Cerebellar cortex (tissue), 1 donor: ENCODE data around the gene ATXN7L2.

Source experiments
- DNase-seq: peaks from one replicate; pipeline ENCODE4 v3.0.0-alpha.2; 2015; ENCODE audit warnings: low spot score

ATXN7L2 gene

GRCh38 chr1:109499081-109499480 lies 15.4 kb downstream of the ATXN7L2 start:
- no peak for DNase-seq

DNA sequence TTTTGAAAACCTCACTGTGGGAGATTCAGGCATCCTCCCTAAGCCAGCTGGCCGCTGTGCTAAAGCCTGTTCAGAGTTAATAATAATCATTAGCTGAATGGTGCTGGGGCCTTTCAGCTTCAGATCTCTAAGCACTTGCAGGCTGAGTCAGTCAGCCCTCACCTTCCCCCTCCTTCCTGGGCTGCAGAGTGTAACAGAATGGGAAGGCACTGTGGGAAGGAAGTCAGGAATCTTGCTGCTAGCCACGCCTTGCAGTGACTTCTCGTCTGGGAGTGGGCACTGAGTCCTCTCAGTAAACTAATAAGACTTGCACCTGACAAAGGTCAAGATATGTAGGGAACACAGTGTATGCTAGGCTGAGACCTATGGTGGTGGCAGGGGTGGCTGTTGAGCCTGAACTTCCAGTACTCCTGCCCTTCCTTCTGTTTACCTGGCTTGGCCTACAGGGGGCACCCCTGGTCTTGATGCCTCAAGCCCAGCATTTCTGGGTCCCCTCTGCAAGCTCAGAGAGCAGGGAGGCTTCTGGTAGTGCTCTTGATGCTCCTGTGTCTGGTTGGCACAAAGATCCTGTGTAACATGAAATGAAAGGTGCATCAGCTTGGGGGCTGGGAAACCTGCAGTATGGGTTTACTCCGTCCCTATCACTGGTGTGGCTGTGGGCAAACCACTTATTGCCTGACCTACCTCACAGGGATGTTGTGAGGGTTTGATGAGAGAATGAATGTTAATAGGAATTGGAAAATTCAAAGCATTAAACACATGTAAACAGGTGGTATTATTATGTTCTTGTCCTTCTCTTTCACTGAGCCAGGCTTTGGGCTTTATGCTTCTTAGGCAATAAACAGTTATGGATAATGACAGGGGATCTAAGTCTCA lies 16.2 kb downstream of the ATXN7L2 start:
- DNase-seq: peak; percentile 60

DNA sequence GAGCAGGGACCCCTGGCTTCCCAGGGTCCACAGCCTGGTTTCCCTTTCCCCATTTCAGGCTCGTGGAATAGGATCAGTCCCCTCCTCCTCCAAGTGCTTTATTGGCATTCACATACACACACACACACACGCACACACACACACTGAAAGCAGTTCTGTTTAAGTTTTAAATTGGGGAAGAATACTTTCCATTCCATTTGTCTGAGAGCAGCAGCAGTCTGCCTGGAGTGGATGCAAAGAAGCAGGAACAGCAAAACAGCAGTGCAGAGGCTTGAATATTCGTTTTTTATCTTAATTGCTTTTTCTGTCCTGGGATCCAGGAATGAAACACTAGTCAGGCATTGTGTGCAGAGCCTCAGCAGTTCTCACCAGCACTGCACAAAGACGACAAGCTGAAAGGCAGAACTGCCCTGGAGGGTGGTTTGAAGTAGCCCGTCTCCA lies 17.3 kb downstream of the ATXN7L2 start:
- DNase-seq: no peak

GRCh38 chr1:109501644-109502363 lies 18.1 kb downstream of the ATXN7L2 start:
- no peak for DNase-seq

DNA sequence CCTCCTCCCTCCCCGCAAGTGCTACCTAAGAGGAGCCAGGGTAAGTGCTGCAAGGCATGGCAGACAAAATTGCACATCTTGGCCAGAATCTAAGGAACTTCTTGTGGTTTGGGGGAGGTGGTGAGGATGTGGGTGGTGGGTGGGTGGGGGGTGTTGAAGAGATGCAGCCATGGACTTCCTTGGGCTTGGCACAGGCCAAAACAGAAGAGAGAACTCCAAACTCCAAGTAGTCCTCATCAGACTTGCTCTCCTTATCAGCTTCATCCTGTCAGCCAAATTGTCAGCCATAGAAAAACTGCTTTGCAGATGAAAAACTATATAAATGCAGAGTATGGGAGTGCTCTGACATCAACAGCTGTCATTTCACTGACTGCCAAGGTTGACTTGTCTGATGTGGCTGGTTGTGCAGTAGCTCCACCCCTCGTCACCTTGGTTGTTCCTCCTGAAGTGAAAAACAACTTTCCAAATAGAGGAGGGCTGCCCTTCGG lies 18.7 kb downstream of the ATXN7L2 start:
- no peak for DNase-seq

GRCh38 chr1:109503935-109504334 lies 20.2 kb downstream of the ATXN7L2 start:
- DNase-seq: no peak

DNA sequence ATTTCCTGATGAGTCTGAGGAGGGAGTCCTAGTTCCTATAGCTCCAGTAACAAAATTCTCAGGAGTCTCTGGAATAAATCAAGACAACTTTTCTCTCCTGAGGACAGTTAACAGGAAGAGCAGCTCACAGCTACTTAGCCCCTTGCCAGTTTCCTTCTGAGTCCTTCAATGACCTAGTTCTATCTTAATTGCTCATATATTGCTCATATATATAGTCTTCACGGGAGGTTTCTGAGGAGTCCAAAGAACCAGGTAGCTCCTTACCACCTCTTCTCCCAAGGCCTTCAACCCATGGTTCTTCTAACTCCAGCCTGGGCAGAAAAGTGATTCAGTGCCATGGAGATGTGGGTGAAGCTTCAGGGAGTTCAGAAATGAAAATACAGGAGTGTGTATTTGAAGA lies 21.3 kb downstream of the ATXN7L2 start:
- no peak for DNase-seq

DNA sequence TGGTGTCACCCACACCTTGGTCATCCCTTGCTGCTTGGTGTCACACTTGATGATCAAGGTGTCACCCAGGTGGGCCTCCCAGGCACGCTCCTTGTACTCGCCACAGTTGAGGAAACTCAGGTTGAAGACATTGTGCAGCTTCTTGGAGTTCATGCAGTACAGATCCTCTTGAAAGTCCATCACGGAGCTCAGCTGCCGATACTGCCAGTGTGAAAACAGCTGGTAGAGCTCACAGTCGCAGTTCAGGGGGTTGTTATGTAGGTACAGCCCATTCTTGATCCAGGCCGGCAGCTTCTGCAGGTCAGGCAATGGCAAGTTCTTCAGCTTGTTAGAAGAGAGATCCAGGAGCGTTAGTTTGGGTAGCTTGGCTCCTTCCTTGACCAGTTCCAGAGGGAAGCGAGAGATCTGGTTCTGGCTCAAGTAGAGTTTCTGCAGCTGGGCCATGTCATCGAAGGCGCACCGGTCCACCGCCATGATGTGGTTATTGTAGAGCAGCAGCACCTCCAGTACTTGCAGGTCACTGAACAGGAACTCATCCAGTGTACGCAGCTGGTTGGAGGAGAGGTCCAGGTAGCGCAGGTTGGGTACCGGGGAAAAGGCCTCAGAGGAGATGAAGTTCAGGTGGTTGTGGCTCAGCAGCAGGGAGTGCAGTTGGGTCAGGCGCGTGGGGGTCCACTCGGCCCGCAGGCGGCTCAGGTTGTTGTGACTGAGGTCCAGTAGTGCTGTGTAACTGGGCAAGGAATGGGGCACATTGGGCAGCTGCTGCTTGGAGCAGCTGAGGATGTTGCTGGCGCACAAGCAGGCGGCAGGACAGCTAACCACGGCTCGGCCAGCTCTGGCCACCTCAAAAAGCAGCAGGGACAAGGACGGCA lies 24.5 kb downstream of the ATXN7L2 start:
- no peak for DNase-seq

DNA sequence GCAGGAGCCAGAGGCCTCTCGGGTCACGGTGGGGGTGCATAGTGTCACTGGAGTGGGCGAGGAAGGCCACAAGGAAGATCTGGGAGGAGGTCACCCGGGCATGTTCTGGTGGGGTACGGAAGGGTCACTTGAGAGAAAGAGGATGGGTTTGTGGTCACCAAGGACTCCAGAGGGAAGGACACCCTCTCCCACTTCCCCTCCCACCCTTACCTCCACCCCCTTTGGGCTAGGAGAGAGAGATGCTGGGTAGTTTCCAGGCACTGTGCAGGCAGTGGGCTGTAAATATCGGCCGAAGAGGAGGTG lies 25.1 kb downstream of the ATXN7L2 start:
- no peak for DNase-seq

- no peak for DNase-seq
Measured at GRCh38 chr1:109509176-109510134, 25.8 kb downstream of the ATXN7L2 start, which contains the start of gene AMIGO1. TSS of gene AMIGO1 (minus strand) at chr1:109509727. CDS start at chr1:109508912, 815 bp downstream.

DNA sequence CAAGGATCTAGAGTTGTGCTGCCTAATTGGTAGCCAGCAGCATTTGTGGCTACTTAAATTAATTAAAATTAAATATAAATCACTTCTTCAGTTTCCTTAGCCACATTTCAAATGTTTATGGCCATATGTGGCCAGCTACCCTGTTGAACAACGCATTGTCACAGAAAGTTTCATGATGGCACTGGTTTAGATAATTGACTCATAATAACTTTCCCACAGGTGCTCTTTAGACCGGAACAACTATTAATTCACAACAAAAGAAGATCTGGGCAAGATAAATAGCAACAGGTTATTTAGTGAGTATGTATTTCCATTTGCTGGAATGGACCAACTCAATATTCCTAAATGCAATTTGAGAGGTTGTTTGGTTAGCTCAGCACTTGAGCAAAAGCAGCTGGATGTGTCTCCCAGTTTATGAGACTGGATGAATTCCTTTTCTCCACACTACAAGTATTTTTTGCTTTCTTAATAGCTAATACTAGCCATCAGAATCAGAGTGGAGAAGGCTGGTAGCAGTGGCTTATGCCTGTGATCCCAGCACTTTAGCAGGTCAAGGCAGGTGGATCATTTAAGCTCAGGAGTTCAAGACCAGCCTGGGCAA lies 29.5 kb downstream of the ATXN7L2 start:
- no peak for DNase-seq

DNA sequence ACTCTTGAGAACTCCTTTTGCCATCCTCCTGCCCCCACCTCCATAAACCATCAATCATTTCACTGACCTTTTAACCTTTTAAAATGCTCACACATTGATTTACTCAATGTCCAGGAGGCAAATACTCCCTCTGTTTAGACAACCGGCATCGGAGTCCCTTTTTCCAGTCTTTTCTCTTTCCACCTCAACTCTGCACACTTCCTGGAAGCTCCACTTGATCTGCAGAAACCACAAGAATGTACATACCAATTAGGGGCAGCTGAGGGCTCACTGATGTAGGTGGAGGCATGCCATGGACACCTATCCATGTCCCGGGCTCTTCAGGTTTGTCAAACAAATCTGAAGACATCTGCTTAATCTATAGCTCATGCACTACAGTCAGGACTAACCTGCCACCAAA lies 31.1 kb downstream of the ATXN7L2 start:
- DNase-seq: no peak

GRCh38 chr1:109516872-109517271 lies 33.2 kb downstream of the ATXN7L2 start:
- DNase-seq: no peak

DNA sequence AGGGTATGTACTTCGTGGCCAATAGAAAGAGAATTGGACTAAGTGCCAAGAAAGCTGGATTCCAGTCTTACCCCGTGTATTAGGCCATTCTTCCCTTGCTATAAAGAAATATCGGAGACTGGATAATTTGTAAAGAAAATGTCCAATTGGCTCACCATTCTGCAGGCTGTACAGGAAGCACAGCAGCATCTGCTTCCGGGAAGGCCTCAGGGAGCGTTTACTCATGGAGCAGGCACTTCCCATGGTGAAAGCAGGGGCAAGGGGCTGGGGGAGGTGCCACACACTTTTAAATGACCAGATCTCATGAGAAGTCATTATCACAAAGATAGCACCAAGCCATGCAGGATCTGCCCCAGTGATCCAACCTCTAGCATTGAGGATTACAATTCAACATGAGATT lies 33.6 kb downstream of the ATXN7L2 start:
- DNase-seq: no peak

GRCh38 chr1:109521002-109521951 lies 37.6 kb downstream of the ATXN7L2 start:
- DNase-seq: no peak

GRCh38 chr1:109522026-109522425 lies 38.3 kb downstream of the ATXN7L2 start:
- DNase-seq: no peak

DNA sequence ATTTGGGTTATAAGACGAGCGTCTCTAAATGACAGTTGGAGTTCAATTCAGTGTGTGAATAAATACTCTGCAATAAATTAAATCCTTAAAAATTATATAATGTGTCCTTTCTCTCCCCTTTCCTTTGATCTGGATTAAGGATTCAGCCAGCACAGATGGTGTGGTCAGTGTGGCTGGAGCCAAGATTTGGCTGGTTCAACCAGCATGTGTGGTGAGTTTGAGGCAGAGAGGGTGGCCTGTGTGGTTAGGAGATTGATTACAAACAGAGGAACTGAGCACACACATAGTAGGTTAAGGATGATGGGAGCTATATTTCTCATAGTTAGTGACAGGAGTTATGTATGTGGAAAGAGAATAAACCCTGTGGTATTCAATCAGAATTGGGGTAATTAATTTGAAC lies 40.0 kb downstream of the ATXN7L2 start:
- peak; percentile 85 for DNase-seq

DNA sequence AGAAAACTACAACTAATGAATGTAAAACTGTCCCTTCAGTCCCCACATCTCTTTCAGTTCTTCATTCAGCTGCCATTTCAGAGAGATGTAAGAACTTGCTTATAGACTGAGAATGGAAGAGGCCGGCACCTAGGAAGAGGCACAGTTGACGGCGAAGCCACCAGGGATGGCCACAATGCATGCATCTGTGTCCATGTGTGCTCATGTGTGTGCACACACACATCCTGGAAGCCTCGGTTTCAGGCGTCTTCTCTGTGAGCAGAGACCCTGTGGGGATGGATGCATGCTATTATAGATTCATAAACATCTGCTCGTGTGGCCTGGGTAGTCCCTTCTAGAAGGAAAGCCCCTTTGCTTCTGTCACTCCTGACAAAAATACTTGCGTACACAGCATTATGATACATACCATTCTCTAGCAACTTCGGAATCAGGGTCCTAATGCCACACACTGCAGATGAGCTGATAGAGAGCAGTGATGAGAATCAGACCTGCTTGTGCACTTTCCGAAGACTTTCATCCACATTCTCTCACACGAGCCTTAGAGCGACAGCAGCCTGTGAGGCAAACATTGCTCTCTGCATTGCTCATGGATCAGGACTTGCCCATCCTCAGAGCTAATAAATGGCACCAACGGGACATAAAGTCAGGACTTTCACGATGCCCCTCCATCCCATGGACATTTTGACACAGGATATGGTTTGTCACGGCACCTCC lies 43.5 kb downstream of the ATXN7L2 start:
- no peak for DNase-seq
